HG03097 (cell line): ENCODE measurements around the gene PRODH.
"Not testable (repeated sequence)": the region's sequence is repeated elsewhere in the genome, so short reads cannot be mapped to it uniquely, and the experiment has no call there.

Experiments used
- ATAC-seq: cut with Tn5 transposase; IDR thresholded peaks from one replicate; pipeline ENCODE4 v1.9.1; 2021; ENCODE audit not compliant: unreplicated experiment, low FRiP score

The PRODH gene

DNA sequence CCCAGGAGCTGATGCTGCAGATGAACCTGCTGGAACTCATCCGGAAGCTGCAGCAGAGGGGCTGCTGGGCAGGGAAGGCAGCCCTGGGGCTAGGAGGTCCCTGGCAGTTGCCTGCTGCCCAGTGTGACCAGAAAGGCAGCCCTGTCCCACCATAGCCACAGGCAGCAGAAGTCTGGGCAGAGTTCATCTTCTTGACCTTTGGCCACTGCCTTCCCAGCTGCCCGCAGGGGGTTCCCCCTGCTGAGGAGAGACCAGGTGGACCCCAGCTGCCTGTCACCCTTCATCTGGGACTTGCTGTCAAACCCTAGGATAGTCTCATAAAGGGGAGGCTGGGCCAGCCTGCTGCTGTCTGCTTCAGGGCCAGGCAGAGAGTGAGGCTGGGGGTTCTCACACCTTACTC, 24.6 kb downstream of the PRODH start:
- ATAC-seq, result not testable (repeated sequence)

DNA sequence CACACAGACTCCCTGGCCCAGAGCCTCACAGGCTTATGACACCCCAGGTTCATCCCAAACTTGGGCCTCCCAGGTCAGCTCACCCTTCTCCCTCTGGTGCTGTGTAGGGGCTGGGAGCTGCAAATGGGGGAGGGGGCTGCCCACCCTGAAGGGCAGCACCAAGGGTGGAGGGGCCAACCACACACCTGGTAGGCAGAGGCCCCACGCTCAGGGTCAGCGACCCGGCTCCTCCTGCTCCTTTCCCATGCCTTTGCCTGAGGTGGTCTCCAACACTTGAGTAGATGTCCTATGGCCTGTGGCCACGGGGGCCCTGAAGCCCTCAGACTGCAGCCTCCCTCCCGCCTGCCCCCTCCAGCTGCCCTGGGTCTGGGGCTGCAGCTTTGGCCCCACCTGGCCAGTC, 26.5 kb downstream of the PRODH start:
- ATAC-seq, result no peak

GRCh38 chr22:18906896-18907295, 29.2 kb downstream of the PRODH start:
- no peak for ATAC-seq

DNA sequence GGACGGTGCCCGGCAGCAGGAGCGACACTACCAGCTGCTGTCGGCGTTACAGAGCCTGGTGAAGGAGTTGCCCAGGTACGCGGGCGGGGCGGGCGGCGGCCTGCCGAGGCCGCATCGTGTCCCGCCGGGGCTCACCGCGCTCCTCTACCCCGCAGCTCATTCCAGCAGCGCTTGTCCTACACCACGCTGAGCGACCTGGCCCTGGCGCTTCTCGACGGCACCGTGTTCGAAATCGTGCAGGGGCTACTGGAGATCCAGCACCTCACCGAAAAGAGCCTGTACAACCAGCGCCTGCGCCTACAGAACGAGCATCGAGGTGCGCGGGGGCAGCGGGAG, 29.7 kb downstream of the PRODH start:
- not testable (repeated sequence) for ATAC-seq

- no peak for ATAC-seq
These were observed 30.3 kb downstream of the PRODH start, which contains the start of gene DGCR6 for GRCh38 chr22:18905540-18906409. Gene DGCR6 (plus strand): TSS chr22:18906320. CDS start chr22:18906375, 55 bp downstream.

GRCh38 chr22:18896037-18896657, 39.9 kb downstream of the PRODH start:
- not testable (repeated sequence) for ATAC-seq

DNA sequence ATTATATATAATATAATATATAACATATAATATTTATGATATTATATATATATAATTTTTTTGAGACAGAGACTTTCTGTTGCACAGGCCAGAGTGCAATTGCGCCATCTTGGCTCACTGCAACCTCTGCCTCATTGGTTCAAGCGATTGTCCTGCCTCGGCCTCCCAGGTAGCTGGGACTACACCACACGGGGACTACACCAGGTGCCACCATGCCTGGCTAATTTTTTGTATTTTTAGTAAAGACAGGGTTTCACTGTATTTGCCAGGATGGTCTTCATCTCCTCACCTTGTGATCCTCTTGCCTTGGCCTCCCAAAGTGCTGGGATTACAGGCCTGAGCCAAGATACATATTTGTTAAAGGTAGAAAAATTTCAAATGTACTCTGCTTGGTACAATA, 42.3 kb downstream of the PRODH start:
- ATAC-seq, result not testable (repeated sequence)

GRCh38 chr22:18890510-18891192, 45.4 kb downstream of the PRODH start:
- ATAC-seq, result not testable (repeated sequence)

GRCh38 chr22:18888115-18888514, 48.0 kb downstream of the PRODH start:
- no peak for ATAC-seq

- ATAC-seq, result not testable (repeated sequence)
These were observed 51.6 kb downstream of the PRODH start for GRCh38 chr22:18884465-18884864.

DNA sequence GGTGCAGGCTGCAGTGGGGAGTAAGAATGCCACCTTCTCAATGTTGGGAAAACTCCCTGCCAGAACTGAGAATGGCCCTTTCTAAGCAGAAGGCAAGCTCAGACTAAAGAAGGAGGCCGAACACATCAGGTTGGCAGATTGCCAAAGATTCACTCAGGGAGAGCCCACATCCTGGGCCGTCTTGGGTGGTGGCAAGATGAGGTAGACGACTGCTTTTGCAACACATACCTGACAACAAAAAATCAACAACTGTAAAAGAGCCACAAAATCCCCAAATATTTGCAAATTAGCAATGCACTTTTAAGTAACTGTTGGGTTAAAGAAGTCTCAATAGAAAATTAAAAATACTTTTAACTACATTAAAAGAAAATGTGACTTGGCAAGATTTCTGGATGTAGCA, 54.8 kb downstream of the PRODH start:
- not testable (repeated sequence) for ATAC-seq
